HG02642 (cell line): Measurements from ENCODE around the gene ZBTB44.
"Not testable (repeated sequence)": the region's sequence is repeated elsewhere in the genome, so short reads cannot be mapped to it uniquely, and the experiment has no call there.

Experiments used
- ATAC-seq: cut with Tn5 transposase; IDR thresholded peaks from one replicate; pipeline ENCODE4 v1.9.1; 2021; ENCODE audit warnings: mild to moderate bottlenecking; ENCODE audit not compliant: unreplicated experiment, poor library complexity

Gene ZBTB44, protein sequence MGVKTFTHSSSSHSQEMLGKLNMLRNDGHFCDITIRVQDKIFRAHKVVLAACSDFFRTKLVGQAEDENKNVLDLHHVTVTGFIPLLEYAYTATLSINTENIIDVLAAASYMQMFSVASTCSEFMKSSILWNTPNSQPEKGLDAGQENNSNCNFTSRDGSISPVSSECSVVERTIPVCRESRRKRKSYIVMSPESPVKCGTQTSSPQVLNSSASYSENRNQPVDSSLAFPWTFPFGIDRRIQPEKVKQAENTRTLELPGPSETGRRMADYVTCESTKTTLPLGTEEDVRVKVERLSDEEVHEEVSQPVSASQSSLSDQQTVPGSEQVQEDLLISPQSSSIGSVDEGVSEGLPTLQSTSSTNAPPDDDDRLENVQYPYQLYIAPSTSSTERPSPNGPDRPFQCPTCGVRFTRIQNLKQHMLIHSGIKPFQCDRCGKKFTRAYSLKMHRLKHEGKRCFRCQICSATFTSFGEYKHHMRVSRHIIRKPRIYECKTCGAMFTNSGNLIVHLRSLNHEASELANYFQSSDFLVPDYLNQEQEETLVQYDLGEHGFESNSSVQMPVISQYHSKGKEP

DNA sequence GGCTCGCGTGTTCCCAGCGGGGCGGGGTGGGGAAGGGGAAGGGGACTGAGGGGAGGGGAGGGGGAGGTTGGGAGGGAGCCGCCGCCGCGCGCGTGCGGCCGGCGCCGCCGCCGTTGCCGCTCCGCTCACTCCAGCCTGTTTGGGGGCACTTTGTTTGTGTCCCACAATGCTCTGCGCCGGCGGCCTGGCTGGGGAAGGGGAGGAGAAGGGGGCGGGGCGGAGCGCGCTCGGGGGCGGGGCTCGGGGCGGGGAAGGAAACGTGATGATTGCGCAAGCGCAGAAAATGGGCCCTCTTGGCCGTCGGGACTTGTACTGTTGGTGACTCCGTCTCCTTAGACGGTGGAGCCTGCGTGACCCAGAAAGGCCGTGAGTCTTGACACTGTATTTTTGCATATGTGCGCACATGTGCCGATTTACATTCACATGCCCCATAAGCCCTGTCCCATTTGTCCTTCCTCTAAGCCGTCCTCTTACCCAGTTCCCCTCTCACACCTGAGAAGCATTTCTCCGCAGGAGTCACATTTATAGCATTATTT lies at the start of gene ZBTB44:
Gene ZBTB44 (minus strand): TSS at position 168 of the 536 bp plus-strand sequence. CDS start 53,044 bp downstream, outside the sequence.
- ATAC-seq: peak; percentile 69

DNA sequence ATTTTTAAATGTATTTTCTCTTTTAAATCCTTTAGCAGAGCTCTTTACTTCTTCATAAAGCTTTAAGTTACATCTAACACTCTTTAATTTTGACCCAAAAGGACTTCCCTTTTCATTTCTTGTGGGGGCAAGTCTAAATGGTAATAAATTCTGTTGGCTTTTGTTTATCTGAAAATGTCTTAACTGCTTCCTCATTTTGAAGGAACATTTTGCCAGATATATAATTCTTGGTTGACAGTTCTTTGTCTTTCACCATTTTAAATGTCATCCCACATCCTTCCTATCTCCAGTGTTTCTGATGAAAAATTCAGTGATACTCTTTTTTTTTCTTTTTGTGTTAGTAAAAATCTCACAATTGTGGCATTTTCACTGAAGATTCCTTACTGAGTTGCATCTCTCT lies 44.7 kb upstream of the ZBTB44 start:
- ATAC-seq: no peak

DNA sequence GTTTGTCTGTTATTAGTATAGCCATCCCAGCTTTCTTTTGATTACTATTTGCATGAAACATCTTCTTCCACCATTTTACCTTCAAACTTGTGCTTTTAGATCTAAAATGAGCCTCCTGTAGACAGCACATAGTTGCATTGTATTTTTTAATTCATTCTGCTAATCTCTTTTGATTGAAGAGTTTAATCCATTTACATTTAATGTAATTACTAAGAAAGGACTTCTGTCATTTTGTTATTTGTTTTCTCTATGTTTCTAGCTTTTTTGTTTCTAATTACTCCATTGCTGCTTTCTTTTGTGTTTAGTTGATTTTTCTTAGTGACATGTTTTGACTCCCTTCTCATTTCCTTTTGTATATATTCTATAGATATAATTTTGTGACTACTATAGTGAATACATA lies 43.7 kb upstream of the ZBTB44 start:
- ATAC-seq: no peak

DNA sequence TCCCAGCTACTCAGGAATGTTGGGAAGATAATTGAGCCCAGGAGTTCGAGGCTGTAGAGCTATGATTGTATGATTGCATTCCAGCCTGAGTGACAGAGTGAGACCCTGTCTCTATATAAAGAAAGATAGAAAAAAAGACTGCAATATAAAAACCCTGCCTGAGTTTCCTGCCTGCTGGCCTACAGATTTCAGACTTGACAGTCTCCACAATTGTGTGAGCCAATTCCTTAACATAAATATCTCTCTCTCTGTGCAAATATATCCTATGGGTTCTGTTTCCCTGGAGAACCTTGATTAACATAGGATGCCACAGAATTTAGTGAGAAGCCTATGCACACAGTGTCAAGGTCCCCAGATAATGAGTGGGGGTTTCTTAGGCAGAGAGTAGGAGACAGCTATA lies 32.5 kb upstream of the ZBTB44 start:
- no peak for ATAC-seq

DNA sequence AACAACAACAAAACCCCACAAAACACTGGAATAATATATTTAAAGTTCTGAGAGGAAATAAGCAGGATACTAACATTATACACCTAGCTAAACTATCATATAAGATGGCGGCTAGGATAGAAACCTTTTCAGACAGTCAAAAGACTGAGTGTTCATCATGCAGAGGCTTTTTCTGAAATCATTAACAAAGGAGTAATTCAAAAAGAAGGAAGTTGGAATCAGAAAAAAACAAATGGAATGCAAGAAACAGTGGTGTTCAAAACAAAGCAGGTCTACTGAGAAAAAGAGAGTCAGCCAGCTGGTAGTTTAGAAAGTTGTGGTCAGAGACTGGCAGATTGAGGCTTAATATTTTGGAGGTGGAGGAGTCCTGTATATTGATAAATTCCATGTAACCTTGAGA lies 30.1 kb upstream of the ZBTB44 start:
- no peak for ATAC-seq

DNA sequence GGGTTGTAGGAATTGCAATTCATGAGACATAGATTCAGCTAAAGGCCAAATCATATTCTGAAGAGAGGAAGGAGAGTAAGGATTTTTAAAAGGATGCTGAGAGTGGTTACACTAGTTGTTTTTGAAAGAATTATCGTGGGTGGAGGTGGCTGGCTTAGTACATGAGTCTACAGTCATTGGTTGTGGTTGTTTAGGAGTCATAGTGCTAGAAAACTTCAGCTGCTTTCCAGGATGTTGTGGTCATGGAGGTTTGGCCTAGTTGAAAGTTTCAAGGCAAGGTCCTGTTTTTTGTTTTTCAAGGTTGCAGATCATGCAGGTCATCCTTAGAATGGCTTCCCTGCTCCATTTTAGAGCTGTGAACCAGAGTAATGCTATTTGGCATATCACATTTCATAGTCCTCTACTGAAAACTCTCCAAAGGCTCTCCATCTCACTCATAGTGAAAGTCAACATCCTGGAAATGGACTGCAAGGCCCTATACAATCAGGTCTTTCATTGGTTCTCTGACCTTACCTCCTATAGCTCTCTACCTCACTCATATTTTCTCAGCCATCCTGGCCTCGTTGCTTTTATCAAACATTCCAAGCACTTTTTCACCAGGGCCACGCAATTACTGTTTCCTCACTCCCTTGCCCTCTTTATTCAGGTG lies 26.1 kb upstream of the ZBTB44 start:
- no peak for ATAC-seq

DNA sequence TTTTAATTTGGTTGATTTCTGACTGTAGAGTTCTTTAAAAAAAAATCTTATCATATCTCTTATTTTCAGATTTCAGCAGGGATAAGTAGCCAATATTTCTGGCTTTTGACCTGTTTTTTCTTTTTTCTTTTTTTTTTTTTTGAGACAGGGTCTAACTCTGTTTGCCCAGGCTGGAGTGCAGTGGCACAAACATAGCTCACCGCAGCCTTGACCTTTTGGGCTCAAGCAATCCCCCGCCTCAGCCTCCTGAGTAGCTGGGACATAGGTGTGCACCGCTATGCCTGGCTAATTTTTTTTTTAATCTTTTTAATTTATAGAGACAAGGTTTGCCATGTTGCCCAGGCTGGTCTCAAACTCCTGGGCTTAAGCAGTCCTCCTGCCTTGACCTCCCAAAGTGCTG lies 23.9 kb upstream of the ZBTB44 start:
- no peak for ATAC-seq

DNA sequence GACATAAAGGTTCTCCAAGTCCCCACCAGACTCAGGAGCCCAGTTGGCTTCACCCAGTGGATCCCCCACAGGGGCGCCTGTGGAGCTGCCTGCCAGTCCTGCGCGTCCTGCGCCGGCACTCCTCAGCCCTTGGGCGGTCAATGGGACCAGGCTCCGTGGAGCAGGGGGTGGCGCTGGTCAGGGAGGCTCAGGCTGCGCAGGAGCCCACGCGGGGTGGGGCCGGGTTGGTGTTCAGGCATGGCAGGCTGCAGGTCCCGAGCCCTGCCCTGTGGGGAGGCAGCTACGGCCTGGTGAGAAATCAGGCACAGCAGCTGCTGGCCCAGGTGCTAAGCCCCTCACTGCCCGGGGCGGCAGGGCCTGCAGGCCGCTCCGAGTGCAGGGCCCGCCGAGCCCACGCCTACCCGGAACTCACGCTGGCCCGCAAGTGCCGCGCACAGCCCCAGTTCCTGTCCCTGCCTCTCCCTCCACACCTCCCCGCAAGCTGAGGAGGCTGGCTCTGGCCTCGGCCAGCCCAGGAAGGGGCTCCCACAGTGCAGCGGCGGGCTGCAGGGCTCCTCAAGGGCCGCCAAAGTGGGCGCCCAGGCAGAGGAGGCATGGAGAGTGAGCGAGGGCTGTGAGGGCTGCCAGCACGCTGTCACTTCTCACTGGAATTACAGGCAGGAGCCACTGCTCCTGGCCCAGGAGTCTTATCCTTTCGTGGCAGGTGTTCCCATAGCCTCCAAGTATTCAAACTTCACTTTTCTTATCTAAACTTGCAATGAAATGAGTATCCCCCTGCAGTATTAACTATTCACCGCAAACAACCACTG lies 22.8 kb upstream of the ZBTB44 start:
- no peak for ATAC-seq

DNA sequence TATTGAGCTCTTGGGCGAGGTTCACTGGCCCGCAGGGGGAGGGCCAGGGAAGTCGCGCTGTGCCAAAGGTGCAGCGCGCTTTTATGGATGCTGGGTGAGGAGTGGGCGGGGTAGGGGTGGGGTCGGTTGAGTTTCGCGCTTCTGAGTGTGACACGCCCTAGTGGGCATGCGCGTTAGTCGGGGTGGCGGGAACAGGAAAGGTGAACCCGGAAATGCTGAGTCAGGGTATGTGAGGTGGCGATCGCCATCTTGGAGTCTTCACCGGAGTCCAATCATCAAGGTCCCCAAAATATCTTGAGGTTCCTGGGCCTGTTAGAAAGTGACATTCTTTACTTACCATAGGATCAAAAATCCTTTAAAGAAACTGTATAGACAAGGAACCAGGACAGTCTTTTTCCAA lies 16.7 kb upstream of the ZBTB44 start:
- ATAC-seq: not testable (repeated sequence)

DNA sequence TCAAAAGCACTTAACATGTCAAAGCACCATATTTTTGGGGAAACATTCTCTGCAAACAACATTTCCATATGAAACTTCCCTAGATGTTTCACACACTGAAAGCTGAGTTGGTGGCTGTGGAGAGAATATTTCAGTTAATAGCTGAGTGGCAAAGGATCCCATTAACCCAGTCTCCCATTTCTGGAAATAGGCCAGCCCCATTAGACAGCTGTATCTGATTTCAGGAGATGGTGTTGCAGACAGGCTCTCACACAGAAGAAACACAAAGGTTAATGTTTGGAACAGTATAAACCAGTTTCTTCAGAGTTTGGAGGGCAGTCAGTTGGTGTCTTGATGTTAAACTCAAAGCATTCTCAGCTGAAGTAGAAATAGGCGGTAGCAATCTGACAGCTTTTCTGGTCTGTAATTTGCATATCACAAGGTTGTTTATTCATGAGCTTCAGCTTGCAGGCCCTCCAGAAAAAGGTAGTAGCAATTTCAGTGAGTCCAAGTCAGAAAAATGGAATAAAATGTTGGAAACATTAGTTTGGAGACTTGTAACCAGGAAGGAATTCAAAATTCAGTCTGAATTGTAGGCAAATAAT lies 15.5 kb upstream of the ZBTB44 start:
- no peak for ATAC-seq

DNA sequence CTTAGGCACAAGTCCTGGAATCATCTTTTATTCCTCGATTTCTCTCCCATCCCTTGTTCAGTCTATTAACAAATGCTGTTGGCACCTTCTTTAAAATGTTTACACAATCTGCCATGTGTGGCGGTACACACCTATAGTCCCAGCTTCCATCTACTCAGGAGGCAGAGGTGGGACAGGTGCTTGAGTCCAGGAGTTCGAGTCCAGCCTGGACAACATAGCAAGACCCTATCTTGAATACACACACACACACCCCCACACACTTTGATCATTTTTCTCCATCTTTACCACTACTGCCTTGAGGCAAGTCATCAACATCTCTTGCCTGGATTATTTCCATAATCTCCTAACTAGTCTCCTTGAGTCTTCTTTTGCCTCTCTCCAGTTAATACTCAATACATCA lies 13.7 kb upstream of the ZBTB44 start:
- ATAC-seq: no peak

DNA sequence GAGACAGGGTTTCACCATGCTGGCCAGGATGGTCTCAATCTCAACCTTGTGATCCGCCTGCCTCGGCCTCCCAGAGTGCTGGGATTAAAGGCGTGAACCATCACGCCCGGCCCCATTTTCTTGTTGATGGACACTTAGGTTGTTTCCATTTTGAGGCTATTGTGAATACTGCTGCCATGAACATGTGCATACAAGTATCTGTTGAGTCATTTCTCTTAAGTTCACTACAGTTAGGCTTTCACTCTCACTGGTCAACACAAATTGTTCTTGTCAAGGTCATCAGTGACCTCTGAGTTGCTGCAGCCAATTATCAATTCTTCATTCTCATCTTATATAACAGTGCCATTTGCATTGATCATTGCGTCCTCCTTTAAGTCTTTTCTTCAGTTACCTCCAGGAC lies 13.0 kb upstream of the ZBTB44 start:
- no peak for ATAC-seq

DNA sequence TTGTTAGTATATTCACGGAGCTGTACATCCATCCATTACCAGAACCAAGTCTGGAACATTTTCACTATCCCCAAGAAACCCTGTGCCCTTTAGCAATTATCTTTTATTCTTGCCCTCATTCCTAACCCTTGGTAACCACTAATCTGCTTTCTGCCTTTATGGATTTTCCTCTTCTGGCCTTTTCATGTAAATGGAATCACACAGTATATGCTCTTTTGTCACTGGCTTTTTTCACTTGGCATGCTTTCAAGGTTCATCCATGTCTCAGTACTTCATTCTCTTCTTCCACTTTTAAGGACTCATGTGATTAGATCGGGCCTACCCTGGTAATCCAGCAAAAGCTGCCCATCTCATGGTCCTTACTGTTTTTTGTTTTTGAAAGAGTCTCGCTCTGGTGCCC lies 11.0 kb upstream of the ZBTB44 start:
- no peak for ATAC-seq

DNA sequence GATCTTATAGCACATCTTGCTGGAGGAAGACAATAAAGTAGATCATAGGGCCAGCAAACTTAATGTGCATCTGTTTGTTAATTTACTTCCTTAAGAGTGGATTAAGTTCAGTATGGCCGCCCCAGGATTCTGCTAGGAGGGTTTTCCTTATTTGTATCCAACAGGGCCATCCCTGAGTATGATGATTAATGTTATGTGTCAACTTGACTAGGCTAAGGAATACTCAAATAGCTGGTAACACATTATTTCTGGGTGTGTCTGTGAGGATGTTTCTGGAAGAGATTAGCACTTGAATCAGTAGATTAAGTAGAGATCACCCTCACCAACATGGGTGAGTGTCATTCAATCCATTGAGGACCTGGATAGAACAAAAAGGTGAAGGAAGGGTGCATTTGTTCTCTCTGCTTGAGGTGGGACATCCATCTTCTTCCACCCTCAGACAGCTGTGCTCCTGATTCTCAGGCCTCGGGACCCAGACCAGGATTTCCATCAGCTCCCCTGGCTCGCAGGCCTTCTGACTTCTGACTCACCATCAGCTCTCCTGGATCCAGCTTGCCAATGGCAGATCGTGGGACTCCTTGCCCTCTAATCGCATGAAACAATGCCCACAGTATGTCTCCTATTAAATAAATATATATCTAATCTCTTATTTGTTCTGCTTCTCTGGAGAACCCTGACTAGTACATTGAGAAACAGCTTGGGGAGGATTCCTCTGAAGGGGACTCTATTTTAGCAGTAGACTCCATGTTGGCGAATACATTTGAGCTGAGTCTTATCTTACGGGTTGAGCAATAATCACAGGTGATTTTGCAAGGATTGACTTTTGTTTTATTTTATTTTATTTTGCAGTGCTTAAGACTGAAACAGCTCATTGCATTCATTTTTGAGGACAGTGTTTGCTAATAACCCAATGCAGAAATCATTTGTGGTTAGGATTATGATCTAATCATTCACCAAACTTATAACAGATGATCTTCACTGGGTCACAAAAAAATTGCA lies 9.0 kb upstream of the ZBTB44 start:
- ATAC-seq: no peak

DNA sequence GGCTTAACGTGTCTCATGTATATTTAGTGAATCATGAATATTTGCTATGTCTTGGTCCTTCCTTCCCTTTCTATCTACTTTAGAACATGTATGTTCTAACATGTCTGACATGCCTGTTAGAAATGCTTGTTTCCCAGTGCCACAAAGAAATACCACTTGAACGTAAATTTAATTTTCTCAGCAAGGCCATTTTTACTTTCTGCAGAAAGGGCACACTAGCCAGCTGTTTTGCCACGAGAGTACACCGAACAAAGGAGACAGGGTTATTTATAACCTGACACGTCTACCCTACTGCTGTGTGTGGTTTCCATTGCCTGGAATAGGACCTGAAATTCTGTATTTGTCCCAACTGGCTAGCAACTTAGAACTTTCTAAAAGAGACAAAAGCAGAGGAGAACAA lies 7.4 kb upstream of the ZBTB44 start:
- ATAC-seq: no peak

DNA sequence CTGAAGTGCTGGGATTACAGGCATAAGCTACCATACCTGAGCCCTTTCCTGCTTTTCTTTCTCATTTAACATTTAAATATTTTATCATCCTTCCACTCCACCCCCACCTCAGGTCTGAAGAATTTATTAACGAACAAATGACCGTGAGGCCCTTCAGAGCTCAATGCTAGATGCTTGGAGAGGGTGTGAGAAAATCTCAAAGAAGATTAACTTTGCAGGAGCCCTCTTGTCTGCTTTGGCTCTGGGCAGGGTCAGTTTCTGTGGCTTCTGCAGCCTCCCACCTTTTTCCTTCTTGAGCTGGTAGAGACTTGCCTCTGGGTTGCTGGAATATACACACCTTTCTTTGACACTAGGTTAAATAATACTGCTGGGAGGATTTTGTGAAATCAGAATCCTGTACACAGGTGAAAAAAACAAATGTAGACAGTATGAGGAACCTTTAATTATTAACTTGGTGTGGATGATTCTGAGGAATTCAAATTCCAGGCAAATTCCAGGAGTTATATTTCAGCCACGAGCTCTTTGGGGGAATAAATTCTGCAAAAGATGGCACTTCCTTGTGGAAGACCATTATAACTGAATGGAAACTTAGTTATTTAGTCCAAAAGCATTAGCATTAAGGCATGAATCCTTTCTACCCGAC lies 3.4 kb upstream of the ZBTB44 start:
- ATAC-seq: no peak

DNA sequence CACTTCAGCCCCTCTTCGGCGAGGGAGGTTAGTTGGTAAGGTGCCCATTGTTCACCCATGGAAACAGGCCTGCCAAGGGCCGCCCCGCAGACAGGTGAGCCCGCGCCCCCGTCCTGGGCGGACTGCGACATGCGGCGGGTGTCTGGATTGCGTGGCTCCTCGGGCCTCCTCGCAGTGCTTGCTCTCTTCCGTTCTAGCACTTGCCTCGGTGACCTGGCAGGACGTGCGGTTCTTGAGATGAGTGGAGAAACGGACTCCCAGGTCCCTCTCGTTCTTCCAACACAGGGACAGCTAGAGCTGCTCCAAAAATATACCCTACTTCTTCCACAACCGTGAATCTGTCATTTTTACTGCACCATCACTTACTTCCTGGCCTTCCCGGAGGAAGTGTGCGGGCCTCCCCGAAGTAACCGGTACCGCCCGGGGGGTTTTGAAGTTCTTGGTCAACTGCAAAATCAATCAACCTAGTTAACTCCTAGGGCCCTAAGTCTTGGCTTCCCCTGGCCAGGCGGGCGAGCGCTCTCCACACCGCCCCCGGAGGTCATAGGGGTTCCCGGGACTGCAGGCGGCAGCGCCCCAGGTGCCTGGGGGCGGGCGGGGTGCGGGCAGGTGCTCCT lies 745 bp upstream of the ZBTB44 start:
- peak; percentile 36 for ATAC-seq

DNA sequence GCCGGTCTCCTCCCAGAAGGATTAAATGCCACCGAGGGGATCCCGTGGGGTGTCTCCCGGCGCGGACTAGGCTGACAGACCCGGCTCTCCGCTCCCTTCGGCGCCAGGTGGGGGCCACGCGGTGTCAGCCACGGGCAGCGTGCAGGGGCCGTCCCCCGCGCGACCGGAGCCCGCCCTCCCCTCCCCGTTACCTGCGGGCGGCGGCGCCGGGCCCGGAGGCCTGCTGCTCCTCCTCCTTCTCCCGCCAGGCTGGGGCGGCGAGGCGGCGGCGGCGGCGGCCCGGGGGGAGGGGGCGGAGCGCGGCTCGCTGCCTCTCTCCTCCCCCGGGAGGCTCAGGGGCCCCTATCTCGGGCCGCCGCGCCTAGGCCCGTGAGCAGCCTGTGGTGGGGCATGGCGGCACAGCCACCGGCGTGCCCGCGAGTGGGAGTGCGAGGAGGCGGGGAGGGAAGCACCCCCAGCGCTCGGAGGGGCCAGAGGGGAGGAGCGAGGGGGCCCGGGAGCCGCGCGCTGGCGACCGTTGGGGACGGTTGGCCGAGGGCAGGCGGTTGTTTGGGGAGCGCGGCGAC lies 450 bp downstream of the ZBTB44 start:
- peak; percentile 60 for ATAC-seq
